Muscle layer of duodenum (tissue), 2 donors: ENCODE data around the gene RNLS.

ENCODE experiments used
- H3K27ac ChIP-seq: one replicate; pipeline ENCODE4 v1.7.0; 2013; ENCODE audit warnings: mild to moderate bottlenecking, low read length
- H3K27me3 ChIP-seq: one replicate; pipeline ENCODE4 v1.7.0; 2013; ENCODE audit warnings: low read depth, mild to moderate bottlenecking, control low read depth, low read length
- H3K36me3 ChIP-seq, 2 donors: one replicate each; pipeline ENCODE4 v1.7.0; 2013; ENCODE audit warnings: low read length in 2 of 2, control low read depth in 1 of 2, mild to moderate bottlenecking in 1 of 2; ENCODE audit not compliant: insufficient read depth in 2 of 2, control insufficient read depth in 1 of 2
- H3K4me1 ChIP-seq, 2 donors: one replicate each; pipeline ENCODE4 v1.7.0; 2013; ENCODE audit warnings: low read length in 2 of 2, mild to moderate bottlenecking in 2 of 2, control low read depth in 1 of 2, moderate library complexity in 1 of 2; ENCODE audit not compliant: insufficient read depth in 2 of 2, control insufficient read depth in 1 of 2
- H3K4me3 ChIP-seq, 2 donors: one replicate each; pipeline ENCODE4 v1.7.0; 2013; ENCODE audit warnings: low read length in 2 of 2, low read depth in 1 of 2, mild to moderate bottlenecking in 1 of 2
- H3K9me3 ChIP-seq, 2 donors: one replicate each; pipeline ENCODE4 v1.7.0; 2013; ENCODE audit warnings: low read length in 2 of 2, control low read depth in 1 of 2, mild to moderate bottlenecking in 1 of 2; ENCODE audit not compliant: control insufficient read depth in 1 of 2
- donor health status: healthy.

RNLS gene

DNA sequence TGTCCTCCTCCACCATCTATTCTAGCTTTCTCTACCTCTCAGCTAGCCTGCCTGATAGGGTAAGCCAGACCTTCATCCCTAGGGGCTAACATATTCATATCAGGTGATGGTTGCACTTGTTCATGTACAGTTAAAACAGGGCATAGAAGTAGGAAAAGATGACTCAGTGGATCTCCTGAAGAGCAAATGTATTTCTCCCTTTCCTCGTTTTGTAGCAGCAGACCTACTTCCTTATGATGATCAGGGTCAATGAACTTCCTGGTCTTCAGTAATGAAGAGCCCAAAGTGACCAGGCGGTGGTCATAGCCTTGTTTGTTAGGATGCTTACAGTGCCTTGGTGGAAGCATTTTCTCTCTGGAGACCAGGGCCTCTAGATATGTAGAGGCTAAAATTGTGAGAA, 9.8 kb upstream of the RNLS start:
- Histone ChIP-seq H3K27ac (no peak overlapping the region), H3K4me3 (no peak overlapping the region), H3K4me1 (no peaks in the 10 kb centered on the region), H3K9me3 (no peaks in the 10 kb centered on the region), H3K36me3 (no peaks in the 10 kb centered on the region), H3K27me3 (no peaks in the 10 kb centered on the region)

DNA sequence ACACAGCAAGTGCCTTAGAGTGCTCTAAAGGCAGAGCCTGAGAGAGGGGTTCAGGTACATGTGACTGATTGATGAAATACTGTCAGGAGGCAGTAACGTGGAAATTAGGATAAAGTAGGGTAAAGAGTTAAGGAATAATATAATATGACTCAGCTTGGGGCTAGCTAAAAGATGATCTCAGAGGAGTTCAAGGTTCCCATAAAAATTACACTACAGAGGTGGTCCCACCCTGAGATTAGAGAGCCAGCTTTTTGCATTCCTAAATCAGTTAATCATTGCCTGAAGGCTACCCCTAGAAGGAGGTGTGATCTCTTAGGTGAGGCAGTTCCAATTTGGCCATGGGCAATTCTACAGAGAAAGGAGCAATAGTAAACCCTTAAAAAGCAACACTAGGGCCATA, 9.3 kb upstream of the RNLS start:
- Histone ChIP-seq H3K4me3 (no peak overlapping the region), H3K36me3 (no peaks in the 10 kb centered on the region), H3K9me3 (no peaks in the 10 kb centered on the region), H3K27me3 (no peaks in the 10 kb centered on the region), H3K27ac (no peak overlapping the region), H3K4me1 (no peaks in the 10 kb centered on the region)

DNA sequence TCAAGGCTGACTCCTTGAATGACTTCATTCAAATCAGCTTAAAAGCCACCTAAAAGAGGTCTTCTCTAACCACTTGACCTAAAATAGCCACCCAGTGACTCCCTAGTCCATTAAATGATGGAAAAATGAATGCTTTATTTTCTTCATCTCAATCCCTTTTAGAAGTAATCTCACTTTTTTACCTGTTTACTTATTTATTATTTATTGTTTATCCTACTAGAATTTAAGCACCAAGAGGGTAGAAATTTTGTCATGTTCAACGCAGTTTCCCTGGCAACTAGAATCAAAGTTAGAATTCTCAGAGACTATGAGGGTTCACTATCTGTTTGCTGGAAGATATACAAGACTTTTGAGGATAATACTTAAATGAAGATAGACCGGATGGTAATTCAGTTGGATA, 3.3 kb upstream of the RNLS start, which contains the start of gene LIPJ:
Gene LIPJ, plus strand, starts transcription at position 301 of the 400 bp plus-strand sequence. CDS start 3,926 bp downstream, outside the sequence.
- Histone ChIP-seq H3K27ac (no peak within 1 kb of the TSS), H3K9me3 (no peaks in the 10 kb centered on the region), H3K4me1 (no peaks in the 10 kb centered on the region), H3K27me3 (no peaks in the 10 kb centered on the region), H3K36me3 (no peaks in the 10 kb centered on the region), H3K4me3 (no peak within 1 kb of the TSS)

DNA sequence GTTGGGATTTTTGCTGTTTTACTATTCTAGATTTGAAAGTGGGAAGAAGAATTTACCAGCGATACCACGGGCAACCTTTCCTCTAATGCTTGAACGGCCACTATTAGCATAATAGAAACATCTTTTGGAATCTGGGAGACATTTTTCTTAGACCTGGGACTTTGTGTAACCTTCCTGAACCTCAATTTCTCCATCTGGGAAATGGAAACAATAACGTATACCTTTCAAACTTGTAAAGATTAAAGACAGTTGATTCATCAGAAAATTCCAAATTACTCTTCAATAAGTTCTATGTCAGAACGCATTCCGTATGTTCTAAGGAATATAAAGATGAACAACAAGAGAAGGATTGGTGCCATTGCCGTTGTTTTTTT, 453 bp upstream of the RNLS start:
- Histone ChIP-seq H3K4me1 (no peaks in the 10 kb centered on the region), H3K27ac (peak overlapping the region; percentile 88), H3K4me3 (peak overlapping the region; percentile 72 to 78), H3K27me3 (no peaks in the 10 kb centered on the region), H3K9me3 (no peaks in the 10 kb centered on the region), H3K36me3 (no peaks in the 10 kb centered on the region)

DNA sequence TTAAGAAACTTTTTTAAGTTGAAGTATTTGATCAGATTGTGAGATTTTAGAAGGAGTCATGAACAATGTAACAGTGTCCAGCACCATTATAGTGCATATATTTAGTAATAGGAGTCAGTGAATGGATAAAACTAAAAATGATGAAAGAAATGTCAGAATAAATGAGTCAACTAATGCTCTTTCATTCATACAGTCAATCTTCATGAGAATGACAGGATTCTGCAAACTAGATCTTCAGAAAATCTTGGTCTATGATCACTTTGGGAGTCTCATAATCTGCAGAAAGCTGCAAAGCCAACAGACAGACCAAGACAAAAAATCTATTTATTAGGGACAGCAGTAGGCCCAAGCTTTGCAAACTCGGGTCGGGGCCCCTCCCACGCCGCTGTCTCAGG, 710 bp downstream of the RNLS start:
- Histone ChIP-seq H3K36me3 (no peaks in the 10 kb centered on the region), H3K4me3 (peak overlapping the region; percentile 72 to 78), H3K27me3 (no peaks in the 10 kb centered on the region), H3K27ac (no peak overlapping the region), H3K4me1 (no peaks in the 10 kb centered on the region), H3K9me3 (no peaks in the 10 kb centered on the region)

DNA sequence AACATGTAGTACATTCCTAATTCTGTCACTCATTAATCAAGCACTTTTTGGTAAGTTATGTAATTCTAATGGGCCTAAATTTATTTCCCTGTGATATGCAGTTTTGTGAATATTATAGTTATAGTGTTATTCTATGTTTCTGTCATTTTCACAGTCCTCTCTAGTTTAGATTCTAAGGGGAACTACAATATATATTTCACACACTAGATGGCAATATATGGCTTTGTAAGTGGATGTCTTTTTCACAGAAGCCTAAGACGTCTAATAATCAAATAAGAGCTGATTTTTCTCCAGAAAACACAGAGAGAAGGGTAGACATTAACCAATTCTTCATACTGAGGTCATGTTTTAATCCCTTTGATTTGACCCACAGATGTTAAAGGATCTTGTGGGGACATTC, 18.0 kb downstream of the RNLS start:
- H3K4me3 ChIP-seq: no peak overlapping the region
- no peak overlapping the region for H3K27ac ChIP-seq
- no peaks in the 10 kb centered on the region for H3K36me3 ChIP-seq
- H3K27me3 ChIP-seq: no peaks in the 10 kb centered on the region
- H3K4me1 ChIP-seq: no peaks in the 10 kb centered on the region
- H3K9me3 ChIP-seq: no peaks in the 10 kb centered on the region

DNA sequence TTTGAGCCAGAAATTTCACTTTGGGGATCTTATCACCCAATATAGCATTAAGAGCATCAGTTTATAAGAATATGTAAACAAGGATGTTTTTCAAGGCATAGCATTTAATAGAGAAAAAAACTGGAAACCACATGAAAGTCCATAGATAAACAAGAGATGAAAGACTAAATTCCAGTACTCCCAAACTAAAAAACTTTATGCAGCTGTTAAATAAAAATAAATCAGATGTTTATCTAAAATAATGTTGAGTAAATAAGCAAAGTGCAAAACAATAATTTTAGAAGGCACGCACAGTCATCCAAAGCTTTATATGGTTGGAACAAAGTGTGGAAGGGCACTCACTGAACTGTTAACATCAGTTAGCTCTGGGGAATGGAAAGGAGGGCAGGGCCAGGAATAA, 21.0 kb downstream of the RNLS start:
- Histone ChIP-seq H3K4me1 (no peaks in the 10 kb centered on the region), H3K36me3 (no peaks in the 10 kb centered on the region), H3K27ac (no peak overlapping the region), H3K27me3 (no peaks in the 10 kb centered on the region), H3K4me3 (no peak overlapping the region), H3K9me3 (no peaks in the 10 kb centered on the region)

DNA sequence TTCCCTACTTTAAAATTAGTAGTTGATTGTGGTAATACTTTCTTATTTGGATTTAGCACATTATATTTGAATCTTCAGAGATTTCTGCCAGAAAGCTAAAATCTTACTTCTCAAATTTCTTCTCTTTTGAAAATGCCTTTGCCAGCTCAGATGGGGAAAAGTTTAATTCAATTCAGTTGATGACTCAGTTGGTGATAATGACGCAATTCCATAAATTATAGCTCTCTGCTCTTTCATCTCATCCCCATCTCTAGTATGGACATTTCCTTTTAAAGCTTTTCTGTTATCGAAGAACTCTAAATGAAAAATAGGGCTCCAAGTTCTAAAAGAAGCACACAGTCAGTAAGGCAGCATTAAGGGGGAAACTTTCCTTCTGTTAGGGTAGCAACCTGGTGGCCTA, 25.5 kb downstream of the RNLS start:
- no peak overlapping the region for H3K27ac ChIP-seq
- no peak overlapping the region for H3K4me3 ChIP-seq
- H3K4me1 ChIP-seq: no peaks in the 10 kb centered on the region
- H3K9me3 ChIP-seq: no peaks in the 10 kb centered on the region
- H3K27me3 ChIP-seq: no peaks in the 10 kb centered on the region
- no peaks in the 10 kb centered on the region for H3K36me3 ChIP-seq

DNA sequence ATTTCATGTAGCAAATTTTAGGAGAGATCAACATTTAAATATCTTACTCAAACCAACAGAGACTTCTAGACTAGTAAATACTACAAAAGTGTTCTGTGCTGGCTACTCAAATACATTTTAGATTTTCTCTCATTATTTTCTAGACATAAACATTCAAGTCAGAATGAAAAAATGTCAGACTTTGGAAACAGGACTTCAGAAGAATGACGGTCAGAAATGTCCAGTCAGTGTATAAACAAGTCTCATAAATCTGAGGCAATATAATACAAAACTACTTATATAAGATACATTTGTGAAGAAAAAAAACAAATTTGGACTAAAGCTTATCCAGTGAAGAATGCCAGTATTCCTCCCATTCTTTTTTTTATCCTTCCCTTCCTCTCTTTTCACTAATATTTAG, 25.9 kb downstream of the RNLS start:
- H3K27me3 ChIP-seq: no peaks in the 10 kb centered on the region
- H3K4me3 ChIP-seq: no peak overlapping the region
- no peaks in the 10 kb centered on the region for H3K36me3 ChIP-seq
- H3K27ac ChIP-seq: no peak overlapping the region
- H3K4me1 ChIP-seq: no peaks in the 10 kb centered on the region
- no peaks in the 10 kb centered on the region for H3K9me3 ChIP-seq

DNA sequence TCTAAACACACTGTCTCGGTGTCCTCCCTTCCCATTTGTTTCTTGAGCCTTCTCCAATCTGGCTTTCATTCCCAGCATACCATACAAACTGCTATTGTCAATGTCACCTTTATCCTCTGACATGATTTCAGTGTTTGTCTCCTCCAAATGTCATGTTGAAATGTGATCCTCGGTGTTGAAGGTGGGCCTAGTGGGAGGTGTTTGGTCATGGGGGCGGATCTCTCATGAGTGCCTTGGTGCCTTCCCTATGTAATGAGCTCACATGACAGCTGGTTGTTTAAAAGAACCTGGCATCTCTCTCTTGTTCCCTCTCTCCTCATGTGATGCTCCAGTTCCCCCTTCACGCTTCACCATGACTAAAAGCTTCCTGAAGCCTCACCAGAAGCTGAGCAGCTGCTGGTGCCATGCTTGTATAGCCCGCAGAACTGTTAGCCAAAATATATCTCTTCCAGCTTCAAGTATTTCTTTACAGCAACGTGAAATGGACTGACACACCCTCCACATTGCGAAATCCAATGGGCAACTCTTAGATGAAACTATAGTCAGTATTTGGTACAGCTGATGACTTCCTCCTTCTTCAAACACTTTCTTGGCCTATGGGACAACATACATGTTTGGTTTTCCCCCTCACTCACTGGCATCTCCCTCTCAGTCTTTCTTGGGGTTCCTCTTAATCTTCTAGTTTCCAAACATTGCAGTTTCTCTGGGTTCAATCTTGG, 27.8 kb downstream of the RNLS start:
- H3K36me3 ChIP-seq: no peaks in the 10 kb centered on the region
- H3K4me1 ChIP-seq: peaks cover 0 to 3% of the 10 kb centered on the region in 2 donors
- H3K4me3 ChIP-seq: no peak overlapping the region
- no peaks in the 10 kb centered on the region for H3K9me3 ChIP-seq
- no peak overlapping the region for H3K27ac ChIP-seq
- H3K27me3 ChIP-seq: no peaks in the 10 kb centered on the region

DNA sequence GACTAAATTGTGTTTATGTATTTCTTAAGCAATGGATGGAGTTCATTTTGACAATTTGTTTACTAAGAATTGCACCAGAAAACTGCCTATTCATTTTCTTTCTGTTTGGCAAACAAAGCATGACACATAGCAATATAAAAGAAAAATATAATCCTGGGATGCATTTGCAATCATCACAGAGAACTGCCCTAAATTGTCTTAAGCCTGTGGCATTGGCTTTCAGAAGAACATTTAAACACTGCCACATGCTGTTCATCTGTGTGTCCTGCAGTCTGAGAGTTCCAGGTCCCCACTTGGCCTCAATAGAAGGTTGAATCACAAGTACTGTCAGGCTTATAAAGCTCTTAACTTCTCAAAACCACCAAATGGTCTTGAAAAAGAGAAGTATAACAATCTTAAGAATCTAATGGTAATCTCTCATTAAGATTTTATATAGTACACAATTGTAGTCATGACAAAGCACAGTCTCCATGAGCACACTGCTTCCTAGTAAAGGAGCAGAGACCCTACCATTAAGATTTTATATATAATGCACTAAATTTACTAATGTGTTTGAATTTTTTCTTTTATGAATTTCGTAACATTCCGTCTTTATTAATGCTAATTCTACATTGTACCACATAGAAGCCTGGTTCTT, 29.9 kb downstream of the RNLS start:
- no peak overlapping the region for H3K27ac ChIP-seq

DNA sequence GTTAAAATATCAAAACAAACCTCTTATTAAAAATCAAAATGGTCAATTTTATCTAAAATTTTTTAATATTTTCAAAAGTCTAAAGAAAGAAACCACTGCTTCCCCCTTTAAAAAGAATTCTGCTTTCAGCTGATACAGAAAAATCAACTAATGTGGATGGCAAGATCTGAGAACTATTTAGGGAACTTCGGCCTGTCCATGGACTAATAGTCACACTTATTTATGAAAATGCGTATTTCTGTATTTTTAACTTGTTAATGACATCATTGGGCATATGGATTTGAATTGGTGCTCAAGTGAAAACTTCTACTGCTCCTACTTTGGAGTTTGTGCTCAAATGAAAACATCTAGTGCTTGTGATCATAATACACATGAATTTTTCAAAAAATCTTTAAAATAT, 31.9 kb downstream of the RNLS start:
- Histone ChIP-seq H3K4me3 (no peak overlapping the region), H3K27me3 (no peaks in the 10 kb centered on the region), H3K9me3 (no peaks in the 10 kb centered on the region), H3K27ac (no peak overlapping the region), H3K4me1 (peaks cover 0 to 3% of the 10 kb centered on the region in 2 donors), H3K36me3 (no peaks in the 10 kb centered on the region)

More for the DNA sequence above, 29.9 kb downstream of the RNLS start:
- H3K4me1 ChIP-seq: peaks cover 0 to 3% of the 10 kb centered on the region in 2 donors
- H3K36me3 ChIP-seq: no peaks in the 10 kb centered on the region
- H3K9me3 ChIP-seq: no peaks in the 10 kb centered on the region
- H3K27me3 ChIP-seq: no peaks in the 10 kb centered on the region
- H3K4me3 ChIP-seq: no peak overlapping the region
